HG02759 (cell line): ENCODE measurements around the gene NT5DC1.
A peak's percentile ranks its signal among the peaks of the same experiment; 100 is the strongest.

Experiments
- ATAC-seq: cut with Tn5 transposase; IDR thresholded peaks from one replicate; pipeline ENCODE4 v1.9.1; 2021; ENCODE audit warnings: mild to moderate bottlenecking, moderate library complexity; ENCODE audit not compliant: unreplicated experiment

NT5DC1 gene

GRCh38 chr6:116189472-116189871 is 88.8 kb downstream of the NT5DC1 start:
- ATAC-seq, result no peak

DNA sequence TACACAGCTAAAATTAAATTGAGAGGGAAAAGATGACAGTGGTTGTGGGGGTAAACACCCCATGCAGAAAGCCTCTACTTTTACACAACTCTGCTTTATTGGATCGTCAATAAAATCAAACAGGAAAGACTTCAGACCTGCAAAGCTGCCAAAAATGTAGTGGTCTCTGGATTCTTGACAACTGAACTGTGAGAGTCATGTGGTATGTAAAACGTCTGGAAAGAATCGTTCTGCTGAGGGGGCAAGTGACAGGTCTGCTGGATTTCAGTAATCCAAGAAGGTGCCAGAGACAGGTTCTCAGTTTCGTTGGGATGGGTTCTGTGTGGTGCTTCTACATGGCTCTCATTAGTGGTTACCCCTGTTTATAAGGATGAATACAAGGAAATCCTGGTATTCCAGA is 89.9 kb downstream of the NT5DC1 start:
- ATAC-seq, result no peak

DNA sequence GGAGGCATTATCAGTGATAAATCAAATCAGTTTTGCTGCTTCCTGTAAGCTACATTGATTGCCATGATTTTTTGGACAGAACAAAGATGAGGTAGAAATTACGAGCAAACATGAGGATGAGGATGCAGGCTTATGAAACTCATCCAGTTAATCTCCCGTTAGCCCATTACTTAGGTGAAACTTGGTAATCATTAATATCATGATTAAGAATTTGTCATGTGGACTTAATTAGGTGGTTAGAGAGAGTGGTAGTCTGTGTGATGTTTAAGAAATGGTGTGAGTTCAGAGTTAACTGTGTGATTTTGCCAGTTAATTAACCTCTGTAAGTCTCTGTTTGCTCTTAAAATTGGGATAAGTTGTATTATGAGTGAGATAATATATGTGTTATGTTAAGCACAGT is 91.2 kb downstream of the NT5DC1 start:
- ATAC-seq, result no peak

GRCh38 chr6:116192786-116193185 is 92.1 kb downstream of the NT5DC1 start:
- ATAC-seq, result no peak

DNA sequence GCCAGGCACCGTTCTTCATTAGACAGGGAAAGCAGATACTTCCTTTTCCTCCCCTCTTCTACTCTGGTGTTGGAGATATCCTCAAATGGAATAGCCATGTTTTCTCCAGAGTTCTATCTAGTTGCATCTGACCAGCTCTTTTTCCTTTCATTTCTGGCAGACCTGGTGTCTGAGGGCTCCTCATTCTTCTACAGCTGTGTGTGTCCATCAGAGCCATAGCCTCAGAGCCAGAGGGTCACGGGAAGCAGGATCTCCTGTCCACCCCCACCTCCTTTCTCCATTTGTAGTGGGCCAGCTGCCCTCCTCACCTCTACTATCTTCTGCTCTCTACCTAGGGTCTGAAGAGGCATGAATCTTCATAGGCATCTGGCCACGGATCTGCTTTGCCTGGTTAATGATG is 96.2 kb downstream of the NT5DC1 start:
- no peak for ATAC-seq

DNA sequence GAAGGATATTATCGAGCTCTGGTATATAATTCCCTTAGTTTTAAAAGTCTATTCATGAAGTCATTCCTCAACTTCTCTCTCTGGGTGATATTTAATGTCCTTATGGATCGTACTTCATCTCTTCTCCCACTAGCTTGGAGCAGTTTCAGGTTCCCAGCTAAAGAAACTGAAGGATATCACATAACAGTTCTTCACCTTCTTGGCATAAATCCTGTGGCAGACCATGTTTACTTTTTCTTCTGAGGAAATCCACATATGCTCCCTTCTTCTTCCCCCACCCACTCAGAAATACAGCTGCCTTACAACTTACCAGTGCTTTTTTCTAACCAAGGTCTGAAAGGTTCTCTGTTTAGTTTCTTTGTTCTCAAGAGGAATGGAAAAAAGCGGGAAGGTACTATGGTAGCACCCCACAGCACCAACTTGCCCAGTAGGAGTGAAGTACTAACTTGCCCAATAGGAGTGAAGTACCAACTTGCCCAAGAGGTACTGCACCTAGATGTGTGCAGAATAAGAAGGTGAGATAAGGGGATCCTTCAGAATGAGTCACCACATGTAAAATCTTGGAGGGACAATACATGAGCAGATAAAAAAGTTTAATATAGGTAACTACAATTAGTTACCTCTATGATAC is 100.1 kb downstream of the NT5DC1 start:
- ATAC-seq, result no peak

DNA sequence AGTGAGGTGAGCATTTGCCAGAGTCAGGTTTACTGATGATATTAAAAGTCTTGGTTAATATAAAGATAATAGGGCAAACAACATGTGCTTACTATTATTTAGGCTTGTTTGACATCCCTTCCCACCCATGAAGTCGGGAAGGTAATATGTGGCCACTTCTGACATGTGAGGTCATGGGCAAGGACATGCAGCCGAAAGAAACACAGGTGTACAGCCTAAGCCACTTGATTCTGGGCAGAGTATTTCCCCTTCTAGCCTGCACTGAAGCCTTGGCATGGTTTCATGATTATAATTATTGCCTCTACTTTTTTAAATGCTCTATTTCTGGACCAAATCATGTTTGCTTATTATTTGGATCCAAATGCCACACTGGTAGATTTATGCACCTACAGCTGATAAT is 100.9 kb downstream of the NT5DC1 start:
- no peak for ATAC-seq

DNA sequence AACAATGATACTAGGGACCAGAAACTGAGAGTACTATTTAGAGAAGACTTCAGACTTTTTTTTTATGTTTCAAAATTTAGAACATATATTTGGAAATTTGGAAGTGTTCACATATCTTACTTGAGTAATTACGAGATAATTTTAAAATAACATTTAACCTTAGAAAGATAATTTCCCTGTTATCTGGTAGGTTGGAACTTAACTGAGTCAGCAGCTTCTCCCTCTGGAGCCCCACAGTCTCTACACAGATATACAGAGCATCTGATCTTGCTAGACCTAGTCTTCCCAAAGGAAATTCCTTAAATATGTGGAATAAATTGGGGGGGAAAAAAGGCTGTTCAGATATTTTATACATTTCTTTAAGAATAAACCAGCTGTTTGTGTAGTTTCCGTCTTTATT is 104.6 kb downstream of the NT5DC1 start:
- no peak for ATAC-seq

DNA sequence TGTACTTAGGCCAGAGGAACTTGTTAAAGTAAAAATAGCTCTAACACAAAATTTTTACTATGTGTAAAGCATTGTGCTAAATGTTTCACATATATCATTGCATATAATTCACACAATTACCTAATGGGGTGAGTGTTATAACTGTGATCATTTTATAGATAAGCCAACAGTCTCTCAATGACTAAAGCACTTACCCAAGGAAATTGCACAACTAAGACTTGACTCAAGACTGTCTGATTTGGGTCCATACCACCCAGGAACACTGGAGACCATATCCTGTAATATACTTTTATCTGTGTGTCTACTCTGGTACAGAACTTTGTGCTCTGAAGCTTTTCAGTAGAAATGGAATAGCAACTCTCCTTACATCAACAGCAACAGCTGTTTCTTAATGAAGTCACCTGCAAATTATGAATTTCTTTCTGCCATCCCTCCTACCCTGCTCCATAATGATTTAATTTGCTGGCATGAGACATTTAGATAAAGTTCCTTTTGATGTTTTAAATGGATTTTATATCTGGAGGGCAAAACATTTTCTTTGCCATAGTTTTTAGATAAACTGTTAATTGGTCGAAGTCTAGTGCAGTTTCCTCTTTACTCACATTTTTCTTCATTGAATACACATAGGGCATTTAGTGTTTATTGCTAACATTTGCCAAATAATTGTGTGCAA is 105.7 kb downstream of the NT5DC1 start:
- no peak for ATAC-seq

GRCh38 chr6:116208056-116208785 is 107.6 kb downstream of the NT5DC1 start:
- no peak for ATAC-seq

GRCh38 chr6:116210316-116210715 is 109.7 kb downstream of the NT5DC1 start:
- ATAC-seq, result no peak

- ATAC-seq, result no peak
These were observed 110.2 kb downstream of the NT5DC1 start for GRCh38 chr6:116210750-116211425.

DNA sequence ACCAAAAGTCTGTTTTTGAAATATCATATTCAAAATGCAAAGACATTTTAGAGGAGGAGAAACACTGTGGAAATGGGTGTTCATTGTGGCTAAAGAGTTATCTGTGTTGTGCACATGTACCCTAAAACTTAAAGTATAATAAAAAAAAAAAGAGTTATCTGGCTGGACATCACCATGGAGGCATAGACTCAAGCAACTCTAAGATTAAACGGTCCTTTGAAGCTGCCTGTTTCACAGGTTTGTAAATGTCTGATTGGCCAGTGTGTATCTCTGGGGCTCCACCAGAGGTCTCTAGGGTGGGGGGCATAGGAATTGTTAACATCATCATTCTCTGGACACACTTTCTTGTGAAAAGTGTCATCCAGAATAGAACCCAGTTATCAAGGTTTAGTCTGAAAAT is 114.0 kb downstream of the NT5DC1 start:
- ATAC-seq, result no peak

- no peak for ATAC-seq
These were observed 114.8 kb downstream of the NT5DC1 start for GRCh38 chr6:116215414-116215813.

- peak; percentile 42 for ATAC-seq
These were observed 116.4 kb downstream of the NT5DC1 start for GRCh38 chr6:116217069-116217468.

DNA sequence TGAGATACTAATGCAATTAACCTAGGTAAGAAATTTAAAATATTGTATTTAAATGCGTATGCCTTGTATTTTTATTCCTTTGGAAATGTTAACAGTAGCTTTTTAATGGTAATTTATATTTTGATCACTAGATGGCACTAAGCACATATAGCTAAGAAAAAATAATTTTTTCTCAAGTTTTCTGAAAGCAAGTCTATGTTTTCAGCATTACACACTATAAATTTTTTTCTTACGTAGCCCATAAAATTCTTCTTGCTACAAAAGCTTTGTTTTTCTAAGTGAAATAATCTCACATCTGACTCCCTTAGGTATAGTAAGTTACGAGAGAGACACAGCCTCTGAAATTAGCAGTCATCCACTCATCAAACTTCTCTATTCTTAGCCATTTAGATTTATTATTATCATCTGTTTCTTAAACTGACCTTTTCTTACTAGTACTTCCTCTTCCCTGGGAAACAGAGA is 117.5 kb downstream of the NT5DC1 start:
- no peak for ATAC-seq

- no peak for ATAC-seq
These were observed 118.2 kb downstream of the NT5DC1 start for GRCh38 chr6:116218866-116219265.

- no peak for ATAC-seq
These were observed 120.4 kb downstream of the NT5DC1 start for GRCh38 chr6:116221067-116221466.

- no peak for ATAC-seq
These were observed 121.3 kb downstream of the NT5DC1 start for GRCh38 chr6:116221911-116222310.

GRCh38 chr6:116223355-116223754 is 122.7 kb downstream of the NT5DC1 start:
- ATAC-seq, result no peak

GRCh38 chr6:116229287-116229913 is 128.7 kb downstream of the NT5DC1 start:
- ATAC-seq, result no peak
